Measurements from ENCODE around the gene SORBS2.

DNA sequence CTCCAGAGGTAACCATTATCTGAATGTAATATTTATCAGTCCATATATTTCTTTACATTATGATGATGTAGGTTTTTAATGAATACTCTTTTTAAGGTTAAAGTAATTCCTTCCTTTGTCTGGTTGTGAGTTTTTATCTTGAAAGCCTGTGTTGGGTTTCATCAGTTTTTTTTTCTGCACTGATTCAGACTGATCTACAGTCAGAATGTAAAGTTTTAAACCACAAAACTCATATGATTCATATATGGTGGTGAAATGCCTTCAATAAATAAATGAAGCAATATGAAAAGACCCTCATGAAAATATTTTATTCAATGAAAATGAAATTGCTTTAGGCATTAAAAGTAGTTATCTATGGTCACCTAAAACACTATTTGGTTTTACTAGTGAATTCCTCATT, 47.1 kb downstream of the SORBS2 start:
- TF ChIP-seq POLR2A (IDR thresholded peaks at IDR 0.05) = no peak
- TF ChIP-seq, protein P1, sequence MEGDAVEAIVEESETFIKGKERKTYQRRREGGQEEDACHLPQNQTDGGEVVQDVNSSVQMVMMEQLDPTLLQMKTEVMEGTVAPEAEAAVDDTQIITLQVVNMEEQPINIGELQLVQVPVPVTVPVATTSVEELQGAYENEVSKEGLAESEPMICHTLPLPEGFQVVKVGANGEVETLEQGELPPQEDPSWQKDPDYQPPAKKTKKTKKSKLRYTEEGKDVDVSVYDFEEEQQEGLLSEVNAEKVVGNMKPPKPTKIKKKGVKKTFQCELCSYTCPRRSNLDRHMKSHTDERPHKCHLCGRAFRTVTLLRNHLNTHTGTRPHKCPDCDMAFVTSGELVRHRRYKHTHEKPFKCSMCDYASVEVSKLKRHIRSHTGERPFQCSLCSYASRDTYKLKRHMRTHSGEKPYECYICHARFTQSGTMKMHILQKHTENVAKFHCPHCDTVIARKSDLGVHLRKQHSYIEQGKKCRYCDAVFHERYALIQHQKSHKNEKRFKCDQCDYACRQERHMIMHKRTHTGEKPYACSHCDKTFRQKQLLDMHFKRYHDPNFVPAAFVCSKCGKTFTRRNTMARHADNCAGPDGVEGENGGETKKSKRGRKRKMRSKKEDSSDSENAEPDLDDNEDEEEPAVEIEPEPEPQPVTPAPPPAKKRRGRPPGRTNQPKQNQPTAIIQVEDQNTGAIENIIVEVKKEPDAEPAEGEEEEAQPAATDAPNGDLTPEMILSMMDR (IDR thresholded peaks at IDR 0.05) = no peak

All from thyroid gland (tissue), 4 donors.